HG03460 (cell line): ENCODE measurements around the gene PLAGL1.
A peak's percentile ranks its signal among the peaks of the same experiment; 100 is the strongest.
"Not testable (repeated sequence)": the region's sequence is repeated elsewhere in the genome, so short reads cannot be mapped to it uniquely, and the experiment has no call there.

ENCODE experiments used
- ATAC-seq: cut with Tn5 transposase; IDR thresholded peaks from one replicate; pipeline ENCODE4 v1.9.1; 2021; ENCODE audit not compliant: unreplicated experiment

Gene PLAGL1

DNA sequence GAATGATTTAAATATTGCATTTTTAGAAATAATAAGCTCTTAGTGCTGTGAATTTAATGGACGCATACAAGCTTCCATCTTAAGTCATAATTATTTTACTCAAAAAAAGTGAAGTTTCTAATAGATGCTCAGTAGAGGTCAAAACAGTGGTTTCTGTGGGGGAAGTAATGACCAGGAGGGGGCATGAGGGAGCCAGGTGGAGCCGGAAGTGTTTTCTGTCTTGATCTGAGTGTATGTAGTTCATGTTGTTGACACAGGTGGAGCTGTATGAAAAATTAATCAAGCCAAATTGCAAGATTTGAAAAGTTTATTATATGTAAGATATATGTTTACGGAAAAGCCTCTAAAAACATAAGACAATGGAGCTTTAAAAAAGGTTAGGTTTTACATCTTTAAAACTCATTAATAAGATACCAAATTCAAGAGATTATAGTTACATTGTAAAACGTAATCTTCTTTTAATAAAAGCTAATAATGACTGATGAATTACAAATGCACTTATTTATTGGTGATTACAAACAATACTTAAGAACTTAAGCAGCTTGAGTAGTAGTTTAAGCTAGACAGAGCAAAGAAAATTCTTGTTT lies 68.0 kb downstream of the PLAGL1 start:
- peak; percentile 95 for ATAC-seq

DNA sequence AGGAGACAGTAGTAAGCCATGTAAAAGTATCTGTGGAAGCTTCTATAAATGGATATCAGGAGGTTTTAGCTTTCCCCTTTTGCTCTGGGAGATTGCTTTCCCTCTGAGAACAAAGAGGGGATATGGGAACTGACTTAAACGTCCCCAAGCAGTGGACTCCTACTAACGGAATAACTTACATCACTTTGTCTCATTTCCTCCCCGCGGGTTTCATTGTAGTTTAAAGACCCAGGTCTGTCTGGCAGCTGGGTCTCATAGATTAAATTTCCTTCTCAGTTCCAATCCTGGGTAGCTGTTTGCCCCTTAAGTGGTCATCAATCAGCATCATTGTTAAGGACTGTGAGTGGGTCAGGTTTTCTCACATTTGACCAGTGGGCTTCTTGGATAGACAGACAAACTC lies 68.7 kb downstream of the PLAGL1 start:
- ATAC-seq = no peak

DNA sequence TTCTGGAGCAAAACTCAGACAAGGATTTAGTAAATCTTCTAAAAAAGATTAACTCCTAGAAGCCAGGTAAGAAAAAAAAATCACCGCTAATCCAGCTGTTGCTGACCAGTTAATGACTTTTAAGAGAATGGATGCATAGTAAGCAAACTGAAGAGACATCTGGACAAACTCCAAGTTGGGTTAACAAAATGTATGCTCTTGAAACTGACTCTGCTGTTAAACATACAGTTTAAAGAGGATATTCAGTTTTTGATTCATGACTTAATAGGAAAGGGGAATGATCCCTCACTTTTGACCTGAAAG lies 70.4 kb downstream of the PLAGL1 start:
- ATAC-seq = no peak

DNA sequence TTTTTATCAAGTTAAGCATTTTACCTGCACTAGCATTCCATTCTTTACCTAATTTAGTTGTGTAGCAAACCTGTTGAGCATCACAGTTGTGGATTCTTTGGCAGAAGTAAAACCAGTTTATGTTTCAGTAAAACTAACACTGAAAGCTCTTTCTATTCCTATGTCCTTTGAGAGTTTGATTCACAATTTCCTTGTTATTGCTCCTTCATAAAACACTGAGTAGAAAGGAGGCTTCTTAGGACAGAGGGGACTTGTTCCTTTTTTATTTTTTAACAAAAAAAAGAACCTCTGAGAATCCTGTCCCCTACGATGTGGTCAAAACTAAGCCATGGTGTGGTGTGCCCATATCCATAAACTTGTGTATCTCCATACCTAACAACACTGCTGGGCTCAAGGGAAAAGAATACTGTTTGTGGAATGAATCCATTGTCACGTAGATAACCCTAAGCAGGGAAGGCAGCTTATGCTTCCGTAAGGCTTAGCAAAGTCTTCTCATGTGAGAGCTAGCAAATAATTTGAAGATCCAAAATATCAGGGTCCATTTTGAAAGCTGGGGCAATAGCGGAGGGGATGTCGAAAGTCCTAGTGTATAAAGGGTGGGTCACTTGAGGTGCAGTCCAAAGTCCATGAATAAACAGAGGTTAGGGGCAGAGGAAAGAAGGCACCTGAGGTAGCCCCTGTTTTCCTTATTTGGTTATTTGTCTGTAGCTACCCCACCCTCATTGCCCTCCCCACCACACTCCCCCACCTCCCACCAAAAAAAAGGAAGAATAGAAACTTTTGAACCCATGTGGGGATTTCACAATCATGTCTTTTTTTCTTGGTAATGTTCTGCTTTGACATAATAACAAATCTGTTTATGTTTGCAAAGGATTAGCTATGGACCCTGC lies 71.0 kb downstream of the PLAGL1 start:
- no peak for ATAC-seq

DNA sequence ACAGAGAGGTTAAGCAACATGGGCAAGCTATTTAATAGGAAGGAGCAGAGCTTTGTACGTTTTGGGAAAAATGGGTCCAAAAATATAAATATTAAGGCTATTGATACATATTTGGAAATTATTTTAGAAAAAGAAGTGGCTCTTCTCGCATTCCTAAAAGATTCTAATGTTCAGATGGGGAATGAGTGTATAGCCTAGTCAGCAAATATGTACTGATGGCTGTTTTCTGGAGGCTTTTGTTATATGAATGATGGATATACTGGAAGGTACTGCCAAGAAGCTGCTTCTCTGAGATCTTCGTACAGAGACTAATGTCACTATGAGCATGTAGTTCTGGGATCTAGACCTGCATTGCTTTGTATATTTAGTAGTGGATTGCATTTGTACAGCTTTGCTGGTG lies 71.7 kb downstream of the PLAGL1 start:
- ATAC-seq = no peak

DNA sequence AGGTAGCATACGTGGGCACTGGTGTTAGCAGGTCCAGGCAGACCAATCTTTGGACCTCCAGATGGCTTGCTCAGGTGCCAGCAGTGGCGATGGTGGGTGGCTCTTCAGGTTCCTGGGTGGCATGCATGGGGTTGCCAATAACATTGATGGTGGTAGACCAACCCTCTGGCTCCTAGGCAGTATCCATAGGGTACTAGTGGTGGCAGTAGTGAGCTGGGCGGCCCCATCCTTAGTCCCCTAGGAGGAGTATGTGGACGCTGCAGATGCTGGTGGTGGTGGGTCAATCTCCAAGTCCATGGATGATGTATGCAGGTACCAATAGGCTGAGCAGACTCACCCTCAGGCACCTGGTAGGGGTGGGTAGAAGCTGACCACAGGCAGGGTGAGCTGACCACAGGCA lies 73.2 kb downstream of the PLAGL1 start:
- ATAC-seq = no peak

DNA sequence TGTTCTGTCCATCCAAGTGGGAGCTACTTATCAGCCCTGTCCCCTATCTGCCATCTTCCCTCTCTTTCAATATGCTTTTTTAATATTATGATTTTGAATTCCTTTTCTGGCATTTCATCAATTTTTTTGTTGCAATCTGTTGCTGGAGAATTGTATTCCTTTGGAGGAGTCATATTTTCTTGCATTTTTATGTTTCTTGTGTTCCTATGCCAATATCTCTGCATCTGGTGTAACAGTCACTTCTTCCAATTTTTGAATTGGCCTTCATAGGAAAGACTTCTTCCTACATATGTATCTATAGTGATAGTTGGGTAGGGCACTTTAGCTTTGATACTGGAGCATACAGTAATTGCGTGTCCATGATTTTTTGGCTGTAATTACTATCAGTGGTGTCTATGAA lies 73.7 kb downstream of the PLAGL1 start:
- no peak for ATAC-seq

DNA sequence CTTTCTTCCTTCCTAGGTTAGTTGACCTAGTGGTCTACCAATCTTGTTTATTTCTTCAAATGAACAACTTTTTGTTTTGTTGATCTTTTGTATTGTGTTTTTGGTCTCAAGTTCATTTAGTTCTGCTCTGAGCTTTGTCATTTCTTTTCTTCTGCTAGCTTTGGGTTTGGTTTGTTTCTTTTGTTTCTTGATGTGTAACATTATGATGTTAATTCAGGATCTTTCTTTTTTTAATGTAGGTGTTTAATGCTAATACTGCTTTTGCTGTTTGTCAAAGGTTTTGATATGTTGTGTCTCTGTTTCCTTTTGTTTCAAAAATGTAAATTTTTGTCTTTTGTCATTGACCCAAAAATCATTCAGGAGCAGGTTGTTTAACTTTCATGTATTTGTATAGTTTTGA lies 78.1 kb downstream of the PLAGL1 start:
- ATAC-seq = no peak

DNA sequence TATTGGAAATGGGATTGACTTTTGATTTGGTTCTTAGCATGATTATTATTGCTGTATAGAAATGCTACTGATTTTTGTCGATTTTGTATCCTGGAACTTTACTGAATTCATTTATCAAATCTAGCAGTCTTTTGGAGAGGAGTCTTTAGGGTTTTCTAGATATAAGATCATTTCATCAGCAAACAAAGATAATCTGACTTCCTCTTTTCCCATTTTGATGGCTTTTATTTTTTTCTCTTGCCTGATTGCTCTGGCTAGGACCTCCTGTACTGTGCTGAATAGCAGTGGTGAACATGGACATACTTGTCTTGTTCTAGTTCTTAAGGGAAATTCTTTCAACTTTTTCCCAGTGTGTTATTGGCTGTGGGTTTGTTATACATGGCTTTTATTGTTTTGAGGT lies 79.2 kb downstream of the PLAGL1 start:
- ATAC-seq = no peak

DNA sequence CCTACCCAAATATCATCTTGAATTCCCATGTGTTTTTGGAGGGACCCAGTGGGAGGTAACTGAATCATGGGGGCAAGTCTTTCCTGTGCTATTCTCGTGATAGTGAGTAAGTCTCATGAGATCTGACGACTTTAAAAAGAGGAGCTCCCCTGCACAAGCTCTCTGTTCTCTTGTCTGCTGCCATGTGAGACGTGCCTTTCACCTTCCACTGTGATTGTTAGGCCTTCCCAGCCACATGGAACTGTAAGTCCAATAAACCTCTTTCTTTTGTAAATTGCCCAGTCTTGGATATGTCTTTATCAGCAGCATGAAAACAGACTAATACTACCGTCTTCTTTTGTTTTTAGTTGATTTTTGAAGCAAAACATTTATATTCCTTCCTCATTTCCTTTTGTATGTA lies 91.0 kb downstream of the PLAGL1 start:
- ATAC-seq = not testable (repeated sequence)

DNA sequence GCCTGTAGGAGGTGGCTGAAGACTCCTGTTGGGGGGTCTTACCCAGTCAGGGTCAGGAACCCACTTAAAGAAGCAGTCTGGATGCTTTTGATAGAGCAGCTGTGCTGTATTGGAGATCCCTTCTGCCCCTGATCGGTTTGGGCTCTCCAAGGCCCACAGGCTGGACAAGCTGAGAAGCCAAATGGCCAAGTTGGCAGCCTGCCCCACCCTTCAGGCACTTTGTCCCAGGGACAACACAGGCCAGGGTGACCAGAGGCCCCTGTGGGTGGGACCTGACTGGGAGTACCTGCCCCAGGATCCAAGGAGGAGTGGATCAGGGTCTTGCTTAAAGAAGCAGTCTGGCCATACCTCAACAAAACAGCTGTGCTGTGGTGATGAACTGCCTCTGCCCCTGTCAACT lies 95.4 kb downstream of the PLAGL1 start:
- ATAC-seq = no peak

DNA sequence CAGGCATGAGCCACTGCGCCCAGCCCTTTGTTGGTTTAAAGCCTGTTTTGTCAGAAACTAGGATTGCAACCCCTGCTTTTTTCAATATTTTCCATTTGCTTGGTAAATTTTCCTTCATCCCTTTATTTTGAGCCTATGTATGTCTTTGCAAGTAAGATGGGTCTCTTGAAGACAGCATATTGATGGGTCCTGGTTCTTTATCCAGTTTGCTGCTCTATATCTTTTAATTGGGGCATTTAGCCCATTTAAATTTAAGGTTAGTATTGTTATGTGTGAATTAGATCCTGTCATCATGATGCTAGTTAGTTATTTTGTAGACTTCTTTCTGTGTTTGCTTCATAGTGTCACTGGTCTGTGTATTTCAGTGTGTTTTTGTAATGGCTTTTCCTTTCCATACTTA lies 97.0 kb downstream of the PLAGL1 start:
- no peak for ATAC-seq

DNA sequence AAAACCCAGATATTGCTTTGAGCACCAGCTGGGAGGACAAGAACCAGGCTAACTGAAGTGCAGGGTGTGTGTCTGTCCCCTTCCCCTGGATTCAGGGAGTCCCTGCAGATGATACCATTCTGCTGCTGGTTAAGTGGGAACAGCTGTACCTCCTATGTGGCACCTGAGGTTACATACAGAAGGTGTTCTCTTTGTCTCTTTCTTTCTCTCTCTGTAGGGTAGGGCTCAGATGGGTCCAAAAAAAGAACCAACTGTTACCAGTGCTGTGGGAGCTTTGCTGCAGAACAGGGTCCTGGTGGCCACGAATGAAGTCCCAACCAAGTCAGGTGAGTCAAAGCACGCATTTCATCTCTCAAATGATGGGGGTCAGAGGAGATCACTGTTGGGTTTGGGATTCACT lies 105.2 kb downstream of the PLAGL1 start:
- ATAC-seq = no peak

DNA sequence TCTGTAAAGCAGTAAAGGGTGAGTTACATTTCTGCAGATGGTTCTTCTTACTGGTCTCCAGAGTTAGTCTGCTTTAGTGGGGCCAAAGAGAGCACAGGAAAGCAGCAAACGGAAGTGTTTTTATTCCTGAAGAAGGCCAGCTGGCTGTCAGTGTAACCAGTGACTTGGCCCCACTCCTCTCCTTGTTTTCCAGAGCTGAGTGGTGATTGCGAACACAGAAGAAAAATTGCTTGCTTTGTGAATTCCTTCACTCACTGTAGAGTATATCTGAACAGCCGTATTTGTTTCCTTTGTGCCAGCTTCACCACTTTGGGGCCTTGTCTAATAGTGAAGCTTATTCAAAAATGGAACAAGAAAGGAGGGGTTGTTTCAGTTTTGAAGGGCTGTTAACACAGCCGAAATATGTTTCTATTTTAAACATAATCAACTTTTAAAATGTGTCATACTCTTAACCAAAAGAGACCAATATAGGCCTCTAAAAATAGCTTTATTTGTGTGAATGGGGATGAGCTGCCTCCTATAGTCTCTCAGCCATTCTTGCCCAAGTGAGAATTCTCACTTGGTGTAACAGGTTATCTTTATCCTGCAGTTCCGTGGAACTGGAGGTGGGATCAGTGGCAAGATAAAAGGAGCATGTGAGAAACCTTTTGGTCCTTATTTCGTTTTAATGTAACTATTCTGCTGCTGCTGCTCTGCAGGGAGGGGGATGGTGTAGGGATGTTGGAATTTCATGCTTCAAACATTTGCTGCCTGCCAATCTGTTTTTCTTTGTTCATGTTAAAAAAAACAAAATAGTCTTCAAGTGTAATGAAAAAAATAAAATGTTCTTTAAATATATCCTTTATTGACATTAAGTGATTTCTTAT lies 105.9 kb downstream of the PLAGL1 start:
- ATAC-seq = peak; percentile 92

DNA sequence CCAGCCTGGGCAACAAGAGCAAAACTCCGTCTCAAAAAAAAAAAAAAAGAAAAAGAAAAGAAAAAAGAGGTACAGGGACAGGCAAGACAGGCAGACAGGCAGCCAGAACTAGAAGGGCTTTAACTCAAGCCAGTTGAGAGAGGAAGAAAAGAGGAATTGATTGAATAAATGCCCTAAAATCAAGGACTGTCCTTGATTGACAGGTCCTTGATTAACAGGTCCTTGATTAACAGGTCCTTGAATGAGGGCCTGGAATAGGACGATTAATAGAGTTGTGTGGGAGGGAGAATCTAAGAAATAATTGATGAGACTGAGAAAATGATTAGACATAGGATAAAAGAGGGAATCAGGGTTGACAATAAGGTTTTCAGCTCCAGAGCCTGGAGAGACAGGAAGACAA lies 107.7 kb downstream of the PLAGL1 start:
- no peak for ATAC-seq

DNA sequence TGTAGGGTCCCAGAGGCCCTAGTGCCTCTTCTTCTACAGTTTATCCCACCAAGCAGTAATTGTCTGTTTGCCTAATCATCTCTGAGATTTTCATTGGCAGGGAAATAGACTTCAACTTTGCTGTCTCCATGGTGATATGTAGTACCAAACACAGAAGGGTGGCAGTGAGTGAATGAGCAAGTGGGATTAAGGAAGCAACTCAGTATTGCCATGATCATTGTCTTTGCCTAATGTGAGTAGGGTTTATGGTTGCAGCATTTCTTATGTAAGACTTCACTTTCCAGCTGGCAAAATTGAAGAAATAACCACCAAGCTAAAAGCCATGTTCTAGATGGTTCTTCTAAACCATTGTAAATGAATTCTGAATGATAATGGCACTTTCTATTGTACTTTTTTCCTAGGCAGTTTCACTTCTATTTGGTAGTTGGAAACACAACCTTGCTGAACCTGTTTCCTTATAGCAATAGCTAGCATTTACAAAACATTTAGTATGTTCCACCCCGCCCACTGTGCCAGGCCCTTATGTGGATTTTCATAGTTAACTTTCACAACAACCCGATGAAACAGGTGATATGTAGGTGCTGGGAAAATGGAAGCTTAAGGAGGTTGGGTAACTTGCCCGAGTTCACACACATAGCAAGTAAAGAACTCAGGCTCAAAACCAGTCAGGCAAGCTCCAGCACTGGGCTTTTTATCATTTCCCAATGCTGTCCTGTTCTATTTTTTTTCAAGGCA lies 111.8 kb downstream of the PLAGL1 start:
- no peak for ATAC-seq

DNA sequence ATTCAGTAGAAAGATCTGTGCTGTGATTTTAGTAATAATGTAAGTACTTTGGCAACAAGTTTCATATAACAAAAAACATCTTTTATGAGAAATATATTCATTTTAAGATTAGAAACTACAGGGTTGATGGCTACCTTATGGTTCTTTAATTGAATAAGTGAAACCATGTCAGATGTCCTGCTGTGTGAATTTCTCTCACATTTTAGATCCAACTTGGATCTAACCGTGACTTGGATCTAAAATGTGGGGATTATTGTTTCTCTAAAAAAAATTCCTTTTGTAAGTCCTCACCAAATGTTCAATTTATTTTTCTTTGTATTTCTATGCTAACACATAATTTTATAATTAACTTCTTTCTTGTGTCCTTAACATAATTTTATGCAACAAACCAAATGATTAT lies 113.4 kb downstream of the PLAGL1 start:
- ATAC-seq = no peak
